ENCODE data around the gene MYMX. TPM values are rescaled to one million over a fixed set of nuclear protein-coding genes. Genes with fewer than 3 reads are reported as not detected.

The MYMX gene
- total RNA-seq, 1 donor from 2014 or later, result not detected

- H3K79me2 ChIP-seq (ENCODE audit: insufficient read depth, low read length), result no peaks in the 10 kb centered on the region
- H3K9me3 ChIP-seq (ENCODE audit: insufficient read depth, low read depth, low read length), result no peaks in the 10 kb centered on the region
- H3K4me2 ChIP-seq (ENCODE audit: low read length), result no peak overlapping the region
- H3K36me3 Mint-ChIP-seq (ENCODE audit: low read depth, unreplicated experiment), result no peaks in the 10 kb centered on the region
- H3K27ac ChIP-seq (ENCODE audit: low read depth, low read length), result no peak overlapping the region
- H3K9me3 Mint-ChIP-seq (ENCODE audit: unreplicated experiment), result no peaks in the 10 kb centered on the region
- no peaks in the 10 kb centered on the region for H3K27me3 ChIP-seq (ENCODE audit: insufficient read depth, low read length)
- H3K4me1 Mint-ChIP-seq (ENCODE audit: low read depth, unreplicated experiment), result peaks cover 29% of the 10 kb centered on the region
- no peaks in the 10 kb centered on the region for H3K36me3 ChIP-seq (ENCODE audit: insufficient read depth, low read length)
- peak overlapping the region; percentile 43 for H3K27ac Mint-ChIP-seq (ENCODE audit: unreplicated experiment)
- H2AFZ ChIP-seq (ENCODE audit: low read depth, low read length), result no peak overlapping the region
- H3K9ac ChIP-seq (ENCODE audit: low read length), result no peak overlapping the region
- peaks cover 32% of the 10 kb centered on the region for H3K4me1 ChIP-seq (ENCODE audit: insufficient read depth, low read length)
- DNase-seq (ENCODE audit: low read depth) (no peak), FAIRE-seq (no peak)
- H3K4me3 Mint-ChIP-seq (ENCODE audit: unreplicated experiment), result peak overlapping the region; percentile 3
- H3K4me3 ChIP-seq (ENCODE audit: insufficient read depth, low read depth, low read length), result no peak overlapping the region
- peaks cover 3% of the 10 kb centered on the region for H3K27me3 Mint-ChIP-seq (ENCODE audit: low read depth, unreplicated experiment)
- TF ChIP-seq CTCF (IDR thresholded peaks at IDR 0.05; ENCODE audit: insufficient read depth, low read depth, low read length), result no peak
- no peak for TF ChIP-seq EZH2 (IDR thresholded peaks at IDR 0.05; ENCODE audit: insufficient read depth, low read length)
- no peaks in the 10 kb centered on the region for H4K20me1 ChIP-seq (ENCODE audit: insufficient read depth, low read length)
Observed at GRCh38 chr6:44238687-44239350, 22.1 kb downstream of the MYMX start.

- Mint-ChIP-seq H3K9me3 (ENCODE audit: unreplicated experiment) (peaks cover 3% of the 10 kb centered on the region), H3K27me3 (ENCODE audit: low read depth, unreplicated experiment) (peaks cover 3% of the 10 kb centered on the region), H3K4me3 (ENCODE audit: unreplicated experiment) (no peak overlapping the region), H3K36me3 (ENCODE audit: low read depth, unreplicated experiment) (peaks cover 5% of the 10 kb centered on the region), H3K4me1 (ENCODE audit: low read depth, unreplicated experiment) (peaks cover 3% of the 10 kb centered on the region), H3K27ac (ENCODE audit: unreplicated experiment) (no peak overlapping the region)
- Histone ChIP-seq H2AFZ (ENCODE audit: low read depth, low read length) (no peak overlapping the region), H3K4me3 (ENCODE audit: insufficient read depth, low read depth, low read length) (no peak overlapping the region), H3K9ac (ENCODE audit: low read length) (no peak overlapping the region), H3K9me3 (ENCODE audit: insufficient read depth, low read depth, low read length) (no peaks in the 10 kb centered on the region), H3K27ac (ENCODE audit: low read depth, low read length) (no peak overlapping the region), H3K4me1 (ENCODE audit: insufficient read depth, low read length) (peaks cover 6% of the 10 kb centered on the region), H3K27me3 (ENCODE audit: insufficient read depth, low read length) (no peaks in the 10 kb centered on the region), H4K20me1 (ENCODE audit: insufficient read depth, low read length) (peaks cover 14% of the 10 kb centered on the region), H3K79me2 (ENCODE audit: insufficient read depth, low read length) (peaks cover 19% of the 10 kb centered on the region), H3K36me3 (ENCODE audit: insufficient read depth, low read length) (peaks cover 3% of the 10 kb centered on the region), H3K4me2 (ENCODE audit: low read length) (no peak overlapping the region)
- TF ChIP-seq EZH2 (IDR thresholded peaks at IDR 0.05; ENCODE audit: insufficient read depth, low read length), result no peak
- no peak for TF ChIP-seq CTCF (IDR thresholded peaks at IDR 0.05; ENCODE audit: insufficient read depth, low read depth, low read length)
- DNase-seq (ENCODE audit: low read depth), result no peak
- no peak for FAIRE-seq
Observed at GRCh38 chr6:44243345-44243744, 26.6 kb downstream of the MYMX start.

- no peaks in the 10 kb centered on the region for H3K9me3 ChIP-seq (ENCODE audit: insufficient read depth, low read depth, low read length)
- H3K4me2 ChIP-seq (ENCODE audit: low read length), result peak overlapping the region; percentile 93
- peaks cover 17% of the 10 kb centered on the region for H3K4me1 ChIP-seq (ENCODE audit: insufficient read depth, low read length)
- H3K9ac ChIP-seq (ENCODE audit: low read length), result peak overlapping the region; percentile 100
- H3K27ac ChIP-seq (ENCODE audit: low read depth, low read length), result no peak overlapping the region
- peaks cover 21% of the 10 kb centered on the region for H3K36me3 Mint-ChIP-seq (ENCODE audit: low read depth, unreplicated experiment)
- H3K27ac Mint-ChIP-seq (ENCODE audit: unreplicated experiment), result peak overlapping the region; percentile 43
- peak overlapping the region; percentile 100 for H3K4me3 ChIP-seq (ENCODE audit: insufficient read depth, low read depth, low read length)
- H2AFZ ChIP-seq (ENCODE audit: low read depth, low read length), result peak overlapping the region; percentile 93
- peaks cover 21% of the 10 kb centered on the region for H3K4me1 Mint-ChIP-seq (ENCODE audit: low read depth, unreplicated experiment)
- peaks cover 24% of the 10 kb centered on the region for H3K36me3 ChIP-seq (ENCODE audit: insufficient read depth, low read length)
- no peaks in the 10 kb centered on the region for H3K27me3 ChIP-seq (ENCODE audit: insufficient read depth, low read length)
- peaks cover 3% of the 10 kb centered on the region for H3K9me3 Mint-ChIP-seq (ENCODE audit: unreplicated experiment)
- no peaks in the 10 kb centered on the region for H3K27me3 Mint-ChIP-seq (ENCODE audit: low read depth, unreplicated experiment)
- FAIRE-seq (no peak), DNase-seq (ENCODE audit: low read depth) (no peak)
- H3K4me3 Mint-ChIP-seq (ENCODE audit: unreplicated experiment), result peak overlapping the region; percentile 98
- TF ChIP-seq CTCF (IDR thresholded peaks at IDR 0.05; ENCODE audit: insufficient read depth, low read depth, low read length), result no peak
- TF ChIP-seq EZH2 (IDR thresholded peaks at IDR 0.05; ENCODE audit: insufficient read depth, low read length), result no peak
- peaks cover 40% of the 10 kb centered on the region for H3K79me2 ChIP-seq (ENCODE audit: insufficient read depth, low read length)
- H4K20me1 ChIP-seq (ENCODE audit: insufficient read depth, low read length), result peaks cover 36% of the 10 kb centered on the region
Observed at GRCh38 chr6:44245391-44245911, 28.7 kb downstream of the MYMX start.
